K562 (cell line): ENCODE measurements around the gene IFNK. TPM values are rescaled to one million over a fixed set of nuclear protein-coding genes. Genes with fewer than 3 reads are reported as not detected.

Source experiments
- ATAC-seq: fragments of 200-7000 bp; cut with Tn5 transposase; 3 replicates; pipeline ENCODE4 v1.9.1; 2020; ENCODE audit warnings: moderate library complexity
- BruUV-seq: library from RNA; stranded (reverse); fragments of 400-500 nt; replicated peaks from 2 replicates; lab custom pipeline; 2021; lab: Mats Ljungman, UMichigan
- CTCF ChIA-PET: fragments of 300-600 bp; formaldehyde crosslinking; extraction: SDS; loops from one replicate; lab custom pipeline; 2021; ENCODE audit warnings: low intra/inter-chr PET ratio; lab: Yijun Ruan, JAX
- POLR2A ChIA-PET: fragments of 300-600, 350-650 bp; sonication (Branson Sonifier 250); formaldehyde crosslinking; extraction: SDS; loops from one replicate; lab custom pipeline; 2021; ENCODE audit warnings: antibody characterized with exemption, inconsistent platforms; lab: Yijun Ruan, JAX
- DNase-seq, 4 experiments: peaks; one replicate each; pipeline versions ENCODE4 v3.0.0 to v3.0.0-alpha.2; 2011 to 2018; ENCODE audit warnings: low spot score in 3 of 4, mixed read lengths in 3 of 4; ENCODE audit errors: extremely low read depth in 1 of 4
- FAIRE-seq: peaks from 2 replicates; lab custom pipeline; 2011; peaks lifted over from hg19 to GRCh38; lab: Jason Lieb, UNC
- H2AFZ ChIP-seq: 2 replicates; pipeline ENCODE4 v1.6.0; 2011; ENCODE audit warnings: low read depth, low read length, control low read depth, inconsistent platforms
- H3K27ac ChIP-seq: fragments of 200-600 bp; 3 replicates; pipeline ENCODE4 v1.8.0; 2011; ENCODE audit warnings: low read depth, mild to moderate bottlenecking, control low read depth, inconsistent platforms, low read length, moderate library complexity, mixed read lengths; ENCODE audit errors: extremely low read depth
- H3K27me3 ChIP-seq, 2 experiments: fragments of 300-600 bp in 1 of 2; 2 replicates in 1 of 2; 3 replicates in 1 of 2; pipeline versions ENCODE4 v1.6.0 to v1.8.0; 2011; ENCODE audit warnings: inconsistent platforms in 2 of 2, low read length in 2 of 2, mild to moderate bottlenecking in 1 of 2, mixed read lengths in 1 of 2, moderate library complexity in 1 of 2; ENCODE audit not compliant: control insufficient read depth in 2 of 2, insufficient read depth in 2 of 2
- H3K36me3 ChIP-seq: fragments of 300-600 bp; 3 replicates; pipeline ENCODE4 v1.8.0; 2011; ENCODE audit warnings: mild to moderate bottlenecking, low read length, inconsistent platforms; ENCODE audit not compliant: control insufficient read depth, insufficient read depth
- H3K4me1 ChIP-seq, 2 experiments: fragments of 200-600 bp in 1 of 2; replicated peaks in 1 of 2; 2 replicates in 1 of 2; 3 replicates in 1 of 2; pipeline versions ENCODE4 v1.5.1 to v1.8.0; 2011; ENCODE audit warnings: inconsistent platforms in 2 of 2, low read length in 2 of 2, mild to moderate bottlenecking in 1 of 2, mixed read lengths in 1 of 2, moderate library complexity in 1 of 2; ENCODE audit not compliant: control insufficient read depth in 2 of 2, insufficient read depth in 2 of 2
- H3K4me2 ChIP-seq: 2 replicates; pipeline ENCODE4 v1.6.1; 2011; ENCODE audit warnings: low read length, control low read depth, inconsistent platforms, mixed read lengths; ENCODE audit not compliant: insufficient read depth
- H3K4me3 ChIP-seq: fragments of 200-600 bp; sonication (generic), shearing (Covaris generic); 2 replicates; pipeline ENCODE4 v1.5.1; 2016; ENCODE audit warnings: control low read depth, inconsistent platforms
- H3K79me2 ChIP-seq: fragments of 200-600 bp; 3 replicates; pipeline ENCODE4 v1.8.0; 2011; ENCODE audit warnings: low read length, inconsistent platforms; ENCODE audit not compliant: control insufficient read depth, insufficient read depth
- H3K9ac ChIP-seq, 2 experiments: 2 replicates each; pipeline versions ENCODE4 v1.6.0 to v1.6.1; 2011; ENCODE audit warnings: low read depth in 2 of 2, low read length in 2 of 2, control low read depth in 1 of 2, inconsistent platforms in 1 of 2, mild to moderate bottlenecking in 1 of 2, mixed read lengths in 1 of 2; ENCODE audit not compliant: insufficient read depth in 1 of 2
- H3K9me1 ChIP-seq: one replicate; pipeline ENCODE4 v1.6.0; 2011; ENCODE audit warnings: inconsistent platforms, mild to moderate bottlenecking, low read length, moderate library complexity; ENCODE audit not compliant: control insufficient read depth, insufficient read depth
- H3K9me3 ChIP-seq: replicated peaks from 2 replicates; pipeline ENCODE4 v1.5.1; 2011; ENCODE audit warnings: low read depth, low read length, inconsistent platforms; ENCODE audit not compliant: control insufficient read depth, insufficient read depth
- H4K20me1 ChIP-seq: replicated peaks from 2 replicates; pipeline ENCODE4 v1.6.1; 2011; ENCODE audit warnings: low read length, inconsistent platforms, mixed read lengths; ENCODE audit not compliant: control insufficient read depth, insufficient read depth
- BRD9 ChIP-seq: fragments of 450-650 bp; IDR thresholded peaks from 2 replicates; pipeline ENCODE4 v1.6.1; 2018; ENCODE audit warnings: low read depth; ENCODE audit not compliant: partially characterized antibody
- CREB1 ChIP-seq, 2 experiments: sonication (generic) in 1 of 2; formaldehyde crosslinking in 1 of 2; IDR thresholded peaks; 2 replicates each; pipeline versions ENCODE4 v1.6.1 to v1.8.0; 2012 to 2022; ENCODE audit warnings: inconsistent platforms in 1 of 2, mild to moderate bottlenecking in 1 of 2, missing genetic modification reagents in 1 of 2, moderate library complexity in 1 of 2
- CXXC5 ChIP-seq: fragments of 250-450 bp; sonication (Bioruptor Pico); IDR thresholded peaks from 2 replicates; pipeline ENCODE4 v1.8.0; 2022; ENCODE audit warnings: inconsistent platforms, mild to moderate bottlenecking, moderate library complexity
- ELK3 ChIP-seq: fragments of 450-650 bp; formaldehyde crosslinking; IDR thresholded peaks from 2 replicates; pipeline ENCODE4 v1.4.0; 2020; ENCODE audit warnings: mild to moderate bottlenecking
- FOXO4 ChIP-seq: fragments of 450-650 bp; formaldehyde crosslinking; IDR thresholded peaks from 2 replicates; pipeline ENCODE4 v1.4.0; 2020; ENCODE audit warnings: mild to moderate bottlenecking, moderate library complexity
- GATA2 ChIP-seq: sonication (generic); formaldehyde crosslinking; IDR thresholded peaks from 2 replicates; pipeline ENCODE4 v1.4.0; 2020; ENCODE audit warnings: mild to moderate bottlenecking, missing genetic modification reagents
- MYBL2 ChIP-seq, 2 experiments: fragments of 450-650 bp in 1 of 2; sonication (generic) in 1 of 2; formaldehyde crosslinking in 1 of 2; IDR thresholded peaks; 2 replicates each; pipeline versions ENCODE4 v1.6.1 to v1.8.1; 2017 to 2022; ENCODE audit warnings: borderline replicate concordance in 1 of 2, inconsistent platforms in 1 of 2, low read depth in 1 of 2, mild to moderate bottlenecking in 1 of 2, missing genetic modification reagents in 1 of 2, moderate library complexity in 1 of 2
- POLR3A ChIP-seq: IDR thresholded peaks from 2 replicates; pipeline ENCODE4 v1.6.1; 2011; ENCODE audit warnings: borderline replicate concordance, mild to moderate bottlenecking, moderate library complexity; ENCODE audit not compliant: insufficient read length, insufficient read depth; ENCODE audit errors: extremely low read depth
- RAD51 ChIP-seq: fragments of 450-650 bp; IDR thresholded peaks from 2 replicates; pipeline ENCODE4 v1.7.1; 2016; ENCODE audit warnings: low read depth, mild to moderate bottlenecking, borderline replicate concordance
- SREBF2 ChIP-seq: sonication (generic); formaldehyde crosslinking; IDR thresholded peaks from 2 replicates; pipeline ENCODE4 v1.4.0; 2020; ENCODE audit warnings: mild to moderate bottlenecking, missing genetic modification reagents
- STAT5A ChIP-seq: IDR thresholded peaks from 2 replicates; pipeline ENCODE4 v1.6.1; 2012; ENCODE audit warnings: low read length, inconsistent platforms, borderline replicate concordance
- TAF7 ChIP-seq: fragments of 450-650 bp; IDR thresholded peaks from 2 replicates; pipeline ENCODE4 v1.6.1; 2016; ENCODE audit warnings: missing genetic modification characterization, missing compliant biosample characterization
- USF2 ChIP-seq: sonication (generic); formaldehyde crosslinking; IDR thresholded peaks from 2 replicates; pipeline ENCODE4 v1.5.0; 2020; ENCODE audit warnings: missing genetic modification reagents
- ZNF507 ChIP-seq: conservative IDR thresholded peaks from 2 replicates; pipeline ENCODE4 v1.6.1; 2017; ENCODE audit warnings: missing genetic modification characterization, missing compliant biosample characterization
- ZNF696 ChIP-seq: fragments of 250-450 bp; sonication (Bioruptor Pico); conservative IDR thresholded peaks from 2 replicates; pipeline ENCODE4 v1.4.0; 2020; ENCODE audit warnings: mild to moderate bottlenecking, moderate library complexity
- ZNF707 ChIP-seq: fragments of 250-450 bp; sonication (Bioruptor Pico); conservative IDR thresholded peaks from 2 replicates; pipeline ENCODE4 v1.8.0; 2022; ENCODE audit warnings: inconsistent platforms, mild to moderate bottlenecking, moderate library complexity
- WGBS: fragments of 100-300 bp; shearing (Covaris generic); methylation state at CpG from one replicate; pipeline ENCODE4 v1.1.6; 2016; ENCODE audit warnings: low coverage, mixed read lengths; ENCODE audit not compliant: insufficient coverage; ENCODE audit errors: missing lambda C conversion rate; 5-methylcytosine and 5-hydroxymethylcytosine counted together
- in situ Hi-C: fragments of 300-500 bp; cut with MboI; formaldehyde crosslinking; loops from 4 replicates; pipeline ENCODE4 v1.15.0; 2018; ENCODE audit warnings: inconsistent platforms, mixed read lengths
- intact Hi-C: fragments of 100-400 bp; cut with micrococcal nuclease; formaldehyde crosslinking; loops from 2 replicates; pipeline ENCODE4 v1.14.2; 2022
- polyA plus RNA-seq, 8 experiments: library from polyadenylated mRNA; depleted of rRNA in 4 of 8; stranded (reverse) in 5 of 8; unstranded in 3 of 8; fragments of >200 nt; fragmentation: Nextera tagmentation in 2 of 8; fragmentation: Illumina TruSeq in 1 of 8; extraction: Ambion mirVana in 2 of 8; extraction: Trizol in 1 of 8; gene quantifications; 2 replicates each; pipeline versions ENCODE4 v1.2.1 to v1.2.3, GENCODE V29; 2011 to 2014; ENCODE audit warnings: inconsistent platforms in 1 of 8, missing spikeins in 1 of 8
- total RNA-seq, 7 experiments: library from RNA; depleted of rRNA in 6 of 7; stranded (reverse); fragments of >200 nt in 6 of 7; fragmentation: Illumina TruSeq in 2 of 7; extraction: Trizol in 2 of 7; gene quantifications; 2 replicates each; pipeline versions ENCODE4 v1.2.1 to v1.2.3, GENCODE V29; 2011 to 2021; ENCODE audit warnings: low replicate concordance in 1 of 7

Gene IFNK
- total and polyA plus RNA-seq, 9 of the 15 experiments (the other 6 are each of a cell fraction or from before 2014, with no cell fraction given) = 0.11 TPM; not detected in 8

GRCh38 chr9:27485158-27485557, 38.9 kb upstream of the IFNK start:
- FAIRE-seq (no peak), ATAC-seq (no peak), DNase-seq (no peak)
- ChIA-PET POLR2A (no interaction called here), CTCF (no interaction called here)
- Histone ChIP-seq H3K4me1 (peaks cover 0 to 7% of the 10 kb centered on the region in 2 experiments; a peak in 3 of 5 replicates), H3K4me3 (no peak overlapping the region), H3K27me3 (no peaks in the 10 kb centered on the region), H2AFZ (no peak overlapping the region), H3K9me3 (no peaks in the 10 kb centered on the region), H3K36me3 (no peaks in the 10 kb centered on the region), H3K9me1 (no peaks in the 10 kb centered on the region), H3K4me2 (no peak overlapping the region), H4K20me1 (no peaks in the 10 kb centered on the region), H3K27ac (no peak overlapping the region), H3K79me2 (peaks cover 58% of the 10 kb centered on the region), H3K9ac (no peak overlapping the region)
- BruUV-seq = no TSS peak
- intact Hi-C loops = no loop called here
- WGBS = 100% methylated on average over 1 of the region's 1 CpG
- TF ChIP-seq CREB1 (IDR thresholded peaks at IDR 0.05) = no peak
- no peak for TF ChIP-seq CREB1 (CRISPR knock-in tag; IDR thresholded peaks at IDR 0.05)
- TF ChIP-seq USF2 = no peak
- no peak for TF ChIP-seq MYBL2 (IDR thresholded peaks at IDR 0.05; ENCODE audit: low read depth)
- TF ChIP-seq MYBL2 (CRISPR knock-in tag; IDR thresholded peaks at IDR 0.05; ENCODE audit: borderline replicate concordance) = no peak
- TF ChIP-seq FOXO4 = no peak
- no peak for TF ChIP-seq POLR3A
- no peak for TF ChIP-seq TAF7
- no peak for TF ChIP-seq SREBF2 (CRISPR knock-in tag)
- TF ChIP-seq STAT5A = no peak
- TF ChIP-seq ELK3 (CRISPR knock-in tag) = no peak
- TF ChIP-seq GATA2 (CRISPR knock-in tag) = no peak
- TF ChIP-seq ZNF696 (CRISPR knock-in tag) = no peak
- TF ChIP-seq BRD9 = no peak
- no peak for TF ChIP-seq ZNF507 (tag)
- TF ChIP-seq CXXC5 (CRISPR knock-in tag) = no peak
- no peak for TF ChIP-seq RAD51
- no peak for TF ChIP-seq ZNF707 (CRISPR knock-in tag)
- in situ Hi-C loops = no loop called here
